ENCODE results near the gene OMP.

The OMP gene

DNA sequence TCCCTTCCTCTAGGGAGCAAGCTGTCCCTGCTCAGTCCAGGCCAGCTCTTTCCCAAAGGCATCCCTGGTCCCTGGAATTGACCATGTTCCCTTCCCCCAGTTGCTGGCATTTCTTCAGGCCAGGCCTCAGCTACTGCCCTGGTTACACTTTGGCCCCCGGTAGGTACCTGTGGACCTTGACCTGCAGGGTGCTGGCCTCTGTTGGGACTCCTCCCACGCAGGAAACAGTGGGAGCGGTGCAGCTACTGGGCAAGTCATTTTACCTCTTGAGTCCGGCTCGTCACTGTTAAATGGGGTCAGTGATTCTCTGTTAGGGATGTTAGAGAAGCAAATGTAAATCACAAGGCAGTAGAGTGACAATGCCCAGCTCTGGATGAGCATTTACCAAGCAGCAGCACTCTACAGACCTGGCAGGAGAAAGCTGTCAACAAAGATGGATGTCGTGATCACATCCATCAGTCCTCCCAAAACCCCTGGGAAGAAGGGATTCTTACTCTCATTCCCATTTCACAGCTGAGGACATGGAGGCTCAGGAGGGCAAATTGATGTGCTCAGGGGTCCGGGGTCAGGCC is 42.3 kb downstream of the OMP start:
- in situ Hi-C loops (cut with HindIII; ENCODE audit: low pct_ligation_motif_present, low sequenced_read_pairs), result no loop called here
- Histone ChIP-seq H3K27me3 (replicated peaks) (peaks cover 4% of the 10 kb centered on the region), H3K36me3 (replicated peaks) (no peaks in the 10 kb centered on the region), H3K27ac (no peak overlapping the region), H3K4me3 (ENCODE audit: low read depth, low read length) (no peak overlapping the region)
- DNase-seq, result no peak
- TF ChIP-seq, protein P1, sequence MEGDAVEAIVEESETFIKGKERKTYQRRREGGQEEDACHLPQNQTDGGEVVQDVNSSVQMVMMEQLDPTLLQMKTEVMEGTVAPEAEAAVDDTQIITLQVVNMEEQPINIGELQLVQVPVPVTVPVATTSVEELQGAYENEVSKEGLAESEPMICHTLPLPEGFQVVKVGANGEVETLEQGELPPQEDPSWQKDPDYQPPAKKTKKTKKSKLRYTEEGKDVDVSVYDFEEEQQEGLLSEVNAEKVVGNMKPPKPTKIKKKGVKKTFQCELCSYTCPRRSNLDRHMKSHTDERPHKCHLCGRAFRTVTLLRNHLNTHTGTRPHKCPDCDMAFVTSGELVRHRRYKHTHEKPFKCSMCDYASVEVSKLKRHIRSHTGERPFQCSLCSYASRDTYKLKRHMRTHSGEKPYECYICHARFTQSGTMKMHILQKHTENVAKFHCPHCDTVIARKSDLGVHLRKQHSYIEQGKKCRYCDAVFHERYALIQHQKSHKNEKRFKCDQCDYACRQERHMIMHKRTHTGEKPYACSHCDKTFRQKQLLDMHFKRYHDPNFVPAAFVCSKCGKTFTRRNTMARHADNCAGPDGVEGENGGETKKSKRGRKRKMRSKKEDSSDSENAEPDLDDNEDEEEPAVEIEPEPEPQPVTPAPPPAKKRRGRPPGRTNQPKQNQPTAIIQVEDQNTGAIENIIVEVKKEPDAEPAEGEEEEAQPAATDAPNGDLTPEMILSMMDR (IDR thresholded peaks at IDR 0.05; ENCODE audit: low read depth, low read length, missing control alignments), result no peak

DNA sequence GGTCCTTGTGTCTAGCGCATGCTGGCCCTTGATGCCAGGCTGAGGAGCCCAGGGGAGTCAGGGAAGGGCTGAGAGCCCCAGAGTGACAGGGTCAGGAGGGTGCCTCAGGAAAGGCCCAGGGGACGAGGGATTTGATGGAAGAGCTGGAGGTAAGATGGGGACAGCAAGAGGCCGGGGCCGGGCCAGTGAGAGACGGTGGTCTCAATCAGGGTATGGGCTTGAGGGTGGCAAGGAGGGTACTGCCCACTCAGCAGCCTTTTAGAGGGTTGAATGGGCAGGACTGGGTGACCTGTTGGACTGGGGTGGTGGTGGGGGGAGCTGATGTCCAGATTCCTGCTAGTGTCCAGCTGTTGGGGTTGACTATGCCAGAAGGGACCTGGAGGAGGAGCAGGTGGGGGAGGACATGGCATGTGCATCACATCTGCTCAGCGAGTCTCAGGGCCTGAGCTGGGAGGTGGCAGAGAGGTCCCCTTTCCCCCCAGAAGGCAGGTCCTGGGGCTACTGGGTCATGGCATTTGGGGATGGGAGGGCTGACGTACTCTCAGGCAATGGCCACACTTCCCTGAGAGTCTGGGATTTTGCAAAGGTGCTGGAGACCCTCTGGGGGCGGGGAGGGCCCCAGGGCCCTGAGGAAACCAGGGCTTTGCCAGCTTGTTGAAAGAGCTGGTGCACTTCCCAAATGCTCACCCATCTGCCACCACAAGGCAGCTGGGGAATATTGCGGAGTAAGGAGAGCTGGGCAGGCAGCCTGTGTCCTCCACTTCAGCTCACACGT is 43.8 kb downstream of the OMP start:
- TF ChIP-seq, protein P1 (IDR thresholded peaks at IDR 0.05; ENCODE audit: low read depth, low read length, missing control alignments), result no peak
- in situ Hi-C loops (cut with HindIII; ENCODE audit: low pct_ligation_motif_present, low sequenced_read_pairs), result no loop called here
- Histone ChIP-seq H3K36me3 (replicated peaks) (no peaks in the 10 kb centered on the region), H3K27ac (no peak overlapping the region), H3K27me3 (replicated peaks) (peaks cover 4% of the 10 kb centered on the region), H3K4me3 (ENCODE audit: low read depth, low read length) (no peak overlapping the region)
- DNase-seq, result no peak

DNA sequence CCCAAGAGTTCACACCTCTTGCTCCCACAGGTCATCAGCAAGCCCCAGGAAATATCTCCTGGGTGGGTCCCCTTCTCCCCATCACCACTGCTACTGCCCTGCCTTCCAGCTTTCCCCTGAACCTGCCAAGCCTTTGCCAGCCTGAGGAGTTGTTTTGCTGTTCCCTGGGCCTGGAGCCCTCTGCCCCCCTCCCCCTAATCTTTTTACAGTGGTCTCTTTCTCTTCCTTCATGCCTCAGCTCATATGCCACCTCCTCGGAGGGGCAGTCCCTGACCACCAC is 44.3 kb downstream of the OMP start:
- Histone ChIP-seq H3K27me3 (replicated peaks) (peaks cover 4% of the 10 kb centered on the region), H3K4me3 (ENCODE audit: low read depth, low read length) (no peak overlapping the region), H3K27ac (no peak overlapping the region), H3K36me3 (replicated peaks) (no peaks in the 10 kb centered on the region)
- in situ Hi-C loops (cut with HindIII; ENCODE audit: low pct_ligation_motif_present, low sequenced_read_pairs), result no loop called here
- TF ChIP-seq, protein P1 (IDR thresholded peaks at IDR 0.05; ENCODE audit: low read depth, low read length, missing control alignments), result no peak
- no peak for DNase-seq

DNA sequence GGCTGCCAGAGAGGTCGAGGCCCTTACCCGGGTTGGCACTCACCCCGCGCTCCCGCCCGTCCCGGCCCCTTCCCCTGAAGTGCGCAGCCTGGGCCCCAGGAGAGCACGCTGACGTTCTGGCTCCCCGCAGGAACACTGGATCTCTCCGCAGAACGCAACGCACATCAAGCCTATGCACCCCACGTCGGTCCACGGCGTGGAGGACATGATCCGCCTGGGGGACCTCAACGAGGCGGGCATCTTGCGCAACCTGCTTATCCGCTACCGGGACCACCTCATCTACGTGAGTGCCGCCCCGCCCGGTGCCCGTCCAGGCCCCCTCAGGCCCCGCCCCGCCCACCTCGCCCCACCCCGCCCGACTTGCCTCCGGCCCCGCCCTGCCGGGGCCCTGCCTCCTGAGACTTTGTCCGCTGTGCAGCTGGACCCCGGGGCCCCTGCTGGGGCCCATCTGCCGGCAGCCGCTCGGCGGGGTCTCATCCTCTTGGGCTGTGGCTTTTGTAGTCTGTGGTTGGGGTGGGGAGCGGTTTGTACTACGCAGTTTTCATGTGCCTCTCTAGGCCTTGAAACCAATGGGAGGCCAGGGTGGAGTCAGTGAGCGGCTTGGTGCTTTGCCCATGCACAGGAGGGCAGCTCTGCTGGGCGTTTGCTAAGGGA is 45.2 kb downstream of the OMP start:
- TF ChIP-seq, protein P1 (IDR thresholded peaks at IDR 0.05; ENCODE audit: low read depth, low read length, missing control alignments), result no peak
- peaks cover 4% of the 10 kb centered on the region for H3K27me3 ChIP-seq (replicated peaks)
- H3K4me3 ChIP-seq (ENCODE audit: low read depth, low read length), result peak overlapping the region; percentile 22
- no peaks in the 10 kb centered on the region for H3K36me3 ChIP-seq (replicated peaks)
- no peak overlapping the region for H3K27ac ChIP-seq
- in situ Hi-C loops (cut with HindIII; ENCODE audit: low pct_ligation_motif_present, low sequenced_read_pairs), result no loop called here
- no peak for DNase-seq

DNA sequence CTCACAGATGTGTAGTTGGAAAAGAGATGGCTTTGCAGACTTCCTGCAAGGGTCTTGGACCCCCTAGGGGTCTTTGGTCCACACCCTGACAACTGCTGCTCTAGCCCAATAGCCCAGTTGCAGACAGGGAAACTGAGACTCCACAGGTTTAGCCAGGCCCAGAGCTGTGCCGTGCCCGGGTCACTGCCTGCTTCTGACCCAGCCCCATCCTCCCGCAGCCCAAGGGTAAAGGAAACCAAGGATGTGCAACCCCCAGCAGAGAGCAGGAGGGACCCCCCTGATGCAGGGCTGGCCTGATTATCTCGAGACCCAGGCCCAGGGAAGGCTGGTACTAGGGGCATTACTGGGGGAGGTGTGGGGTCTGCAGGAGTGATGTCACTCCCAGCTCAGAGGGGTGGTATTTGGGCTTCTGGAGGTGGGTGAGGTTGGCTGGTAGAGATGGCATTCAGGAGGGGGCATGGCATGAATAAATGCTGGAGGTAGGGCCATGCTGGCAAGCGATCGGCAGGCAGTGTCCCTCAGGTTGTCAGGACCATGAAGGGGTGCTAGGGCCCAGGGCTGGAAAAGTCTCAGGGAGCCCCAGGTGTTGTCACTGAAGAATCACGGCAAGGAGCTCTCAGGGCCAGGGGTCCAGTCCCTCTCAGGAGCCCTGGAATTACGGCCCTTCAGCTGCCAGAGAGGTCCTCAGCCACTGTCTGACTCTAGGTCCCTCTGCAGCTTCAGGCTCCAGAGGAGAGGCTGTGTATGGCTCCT is 46.5 kb downstream of the OMP start:
- no peak overlapping the region for H3K27ac ChIP-seq
- H3K27me3 ChIP-seq (replicated peaks), result peaks cover 4% of the 10 kb centered on the region
- no peaks in the 10 kb centered on the region for H3K36me3 ChIP-seq (replicated peaks)
- no peak overlapping the region for H3K4me3 ChIP-seq (ENCODE audit: low read depth, low read length)
- no peak for DNase-seq
- in situ Hi-C loops (cut with HindIII; ENCODE audit: low pct_ligation_motif_present, low sequenced_read_pairs), result no loop called here
- TF ChIP-seq, protein P1 (IDR thresholded peaks at IDR 0.05; ENCODE audit: low read depth, low read length, missing control alignments), result no peak
